ENCODE measurements around the gene PET100.

DNA sequence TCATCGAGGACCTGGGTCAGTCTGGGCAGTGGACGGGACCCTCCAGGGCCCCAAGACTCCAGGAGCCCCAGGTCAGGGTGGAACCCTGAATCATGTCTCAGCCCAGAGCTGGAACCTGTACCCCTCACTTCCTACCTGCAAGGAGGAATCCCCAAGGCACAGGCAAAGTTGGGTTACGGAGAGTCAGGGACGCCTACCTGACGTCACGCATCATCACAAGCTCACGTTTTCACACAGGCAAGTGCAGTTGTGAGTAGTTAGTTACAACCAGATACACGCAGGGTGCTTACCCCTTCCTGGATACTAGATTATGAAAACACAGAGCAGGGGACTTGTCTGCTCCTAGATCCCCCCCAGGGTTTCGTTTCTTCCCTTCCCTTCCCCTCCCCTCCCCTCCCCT, 41.2 kb downstream of the PET100 start:
- TF ChIP-seq, protein P1, sequence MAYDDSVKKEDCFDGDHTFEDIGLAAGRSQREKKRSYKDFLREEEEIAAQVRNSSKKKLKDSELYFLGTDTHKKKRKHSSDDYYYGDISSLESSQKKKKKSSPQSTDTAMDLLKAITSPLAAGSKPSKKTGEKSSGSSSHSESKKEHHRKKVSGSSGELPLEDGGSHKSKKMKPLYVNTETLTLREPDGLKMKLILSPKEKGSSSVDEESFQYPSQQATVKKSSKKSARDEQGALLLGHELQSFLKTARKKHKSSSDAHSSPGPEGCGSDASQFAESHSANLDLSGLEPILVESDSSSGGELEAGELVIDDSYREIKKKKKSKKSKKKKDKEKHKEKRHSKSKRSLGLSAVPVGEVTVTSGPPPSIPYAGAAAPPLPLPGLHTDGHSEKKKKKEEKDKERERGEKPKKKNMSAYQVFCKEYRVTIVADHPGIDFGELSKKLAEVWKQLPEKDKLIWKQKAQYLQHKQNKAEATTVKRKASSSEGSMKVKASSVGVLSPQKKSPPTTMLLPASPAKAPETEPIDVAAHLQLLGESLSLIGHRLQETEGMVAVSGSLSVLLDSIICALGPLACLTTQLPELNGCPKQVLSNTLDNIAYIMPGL (CRISPR knock-in tag; IDR thresholded peaks at IDR 0.05; ENCODE audit: borderline replicate concordance) = no peak
- TF ChIP-seq POLR2A (IDR thresholded peaks at IDR 0.05; ENCODE audit: low read length) = no peak
- TF ChIP-seq, protein P2, sequence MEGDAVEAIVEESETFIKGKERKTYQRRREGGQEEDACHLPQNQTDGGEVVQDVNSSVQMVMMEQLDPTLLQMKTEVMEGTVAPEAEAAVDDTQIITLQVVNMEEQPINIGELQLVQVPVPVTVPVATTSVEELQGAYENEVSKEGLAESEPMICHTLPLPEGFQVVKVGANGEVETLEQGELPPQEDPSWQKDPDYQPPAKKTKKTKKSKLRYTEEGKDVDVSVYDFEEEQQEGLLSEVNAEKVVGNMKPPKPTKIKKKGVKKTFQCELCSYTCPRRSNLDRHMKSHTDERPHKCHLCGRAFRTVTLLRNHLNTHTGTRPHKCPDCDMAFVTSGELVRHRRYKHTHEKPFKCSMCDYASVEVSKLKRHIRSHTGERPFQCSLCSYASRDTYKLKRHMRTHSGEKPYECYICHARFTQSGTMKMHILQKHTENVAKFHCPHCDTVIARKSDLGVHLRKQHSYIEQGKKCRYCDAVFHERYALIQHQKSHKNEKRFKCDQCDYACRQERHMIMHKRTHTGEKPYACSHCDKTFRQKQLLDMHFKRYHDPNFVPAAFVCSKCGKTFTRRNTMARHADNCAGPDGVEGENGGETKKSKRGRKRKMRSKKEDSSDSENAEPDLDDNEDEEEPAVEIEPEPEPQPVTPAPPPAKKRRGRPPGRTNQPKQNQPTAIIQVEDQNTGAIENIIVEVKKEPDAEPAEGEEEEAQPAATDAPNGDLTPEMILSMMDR (IDR thresholded peaks at IDR 0.05) = no peak
- no peak for TF ChIP-seq HDAC2 (IDR thresholded peaks at IDR 0.05)
- TF ChIP-seq RNF2 (IDR thresholded peaks at IDR 0.05; ENCODE audit: borderline replicate concordance, low read depth) = no peak
- no peak for TF ChIP-seq EHF (CRISPR knock-in tag; IDR thresholded peaks at IDR 0.05)
- no peak for TF ChIP-seq RAD21 (conservative IDR thresholded peaks at IDR 0.05 in 1 of 2, IDR thresholded peaks at IDR 0.05 in 1 of 2)

Data from A549 (cell line).